Measurements from ENCODE around the gene KIFC1. TPM values are rescaled to one million over a fixed set of nuclear protein-coding genes. Genes with fewer than 3 reads are reported as not detected.

KIFC1 gene
- total and polyA plus RNA-seq, 9 of the 15 experiments (the other 6 are each of a cell fraction or from before 2014, with no cell fraction given) = 1.3 to 95.2 (median 76.9) TPM

GRCh38 chr6:33425668-33426577, 34.3 kb downstream of the KIFC1 start (continued):
- no peak for TF ChIP-seq RBM15 (IDR thresholded peaks at IDR 0.05; ENCODE audit: insufficient read depth, low read length)
- peak; percentile 92 for TF ChIP-seq ARID4B (CRISPR knock-in tag; IDR thresholded peaks at IDR 0.05)
- peak; percentile 22; the same call in 1 of the 2 replicates for TF ChIP-seq ZNF12 (CRISPR knock-in tag; IDR thresholded peaks at IDR 0.05)
- no peak for TF ChIP-seq DNMT1 (IDR thresholded peaks at IDR 0.05)
- no peak for TF ChIP-seq ZNF175 (CRISPR knock-in tag; IDR thresholded peaks at IDR 0.05; ENCODE audit: low read depth)
- no peak for TF ChIP-seq ZNF449 (CRISPR knock-in tag; IDR thresholded peaks at IDR 0.05)
- TF ChIP-seq OTX1 (CRISPR knock-in tag; IDR thresholded peaks at IDR 0.05) = no peak
- peak; percentile 82 for TF ChIP-seq TFAP4 (CRISPR knock-in tag; IDR thresholded peaks at IDR 0.05; ENCODE audit: borderline replicate concordance)
- no peak for TF ChIP-seq ZSCAN32 (CRISPR knock-in tag; IDR thresholded peaks at IDR 0.05)
- TF ChIP-seq SREBF2 (CRISPR knock-in tag; IDR thresholded peaks at IDR 0.05) = no peak
- TF ChIP-seq DIDO1 (tag; IDR thresholded peaks at IDR 0.05; ENCODE audit: low read depth) = no peak
- TF ChIP-seq TCFL5 (CRISPR knock-in tag; conservative IDR thresholded peaks at IDR 0.05) = no peak
- peak; percentile 84 for TF ChIP-seq CREM (IDR thresholded peaks at IDR 0.05; ENCODE audit: low read depth)
- no peak for TF ChIP-seq ZNF143 (CRISPR knock-in tag; IDR thresholded peaks at IDR 0.05)
- TF ChIP-seq ZNF717 (CRISPR knock-in tag; IDR thresholded peaks at IDR 0.05) = no peak
- TF ChIP-seq CTCFL (IDR thresholded peaks at IDR 0.05; ENCODE audit: borderline replicate concordance, insufficient read depth, low read depth, low read length, poor library complexity, severe bottlenecking) = peak; percentile 63
- no peak for TF ChIP-seq TAF9B (IDR thresholded peaks at IDR 0.05; ENCODE audit: partially characterized antibody)
- no peak for TF ChIP-seq LEF1 (IDR thresholded peaks at IDR 0.05)
